Measurements from ENCODE around the gene GPR62. TPM values are rescaled to one million over a fixed set of nuclear protein-coding genes. Genes with fewer than 3 reads are reported as not detected.
"Not testable (repeated sequence)": the region's sequence is repeated elsewhere in the genome, so short reads cannot be mapped to it uniquely, and the experiment has no call there.

Gene GPR62
- total RNA-seq, 1 experiment from 2014 or later: not detected

DNA sequence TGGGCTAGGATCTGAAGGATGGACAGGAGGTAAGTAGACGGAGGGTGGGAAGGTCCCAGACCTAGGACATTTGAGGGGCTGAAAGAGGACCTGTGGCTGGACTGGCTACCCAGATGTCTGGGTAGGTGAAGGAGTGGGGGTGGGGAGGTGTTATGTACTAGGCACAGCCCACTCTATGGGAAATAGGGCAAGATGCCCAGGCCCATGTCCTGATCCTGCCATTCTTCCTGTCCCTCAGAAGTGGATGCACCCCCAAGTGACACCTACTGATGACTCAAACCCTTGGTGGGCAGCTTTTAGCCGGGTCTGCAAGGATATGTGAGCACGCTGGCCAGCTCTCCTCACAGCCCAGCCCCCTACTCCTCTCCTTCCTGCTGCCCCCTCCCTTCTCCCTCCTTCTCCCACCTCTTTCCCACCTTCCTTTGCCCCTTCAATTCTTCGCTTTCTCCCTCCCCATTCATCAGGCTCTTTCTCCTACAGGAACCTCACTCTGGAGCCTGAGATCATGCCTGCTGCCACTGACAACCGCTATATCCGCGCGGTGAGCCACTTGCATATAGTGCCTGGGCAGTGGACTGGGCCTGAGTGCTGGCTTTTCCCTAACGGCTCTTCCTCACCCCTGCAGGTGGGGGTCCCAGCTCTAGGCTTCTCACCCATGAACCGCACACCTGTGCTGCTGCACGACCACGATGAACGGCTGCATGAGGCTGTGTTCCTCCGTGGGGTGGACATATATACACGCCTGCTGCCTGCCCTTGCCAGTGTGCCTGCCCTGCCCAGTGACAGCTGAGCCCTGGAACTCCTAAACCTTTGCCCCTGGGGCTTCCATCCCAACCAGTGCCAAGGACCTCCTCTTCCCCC lies 33.3 kb downstream of the GPR62 start:
- intact Hi-C loops (cut with micrococcal nuclease): no loop called here
- H3K27ac Mint-ChIP-seq (ENCODE audit: low read depth, unreplicated experiment): peak overlapping the region; percentile 47
- no peak overlapping the region for H3K4me3 Mint-ChIP-seq (ENCODE audit: unreplicated experiment)
- ChIA-PET POLR2A (no interaction called here), CTCF (interaction anchor here (0.8 kb wide), 2 partner anchors 13 to 46 kb away, joined by 3 to 4 read pairs; no protein-coding TSS in a partner anchor)
- no peaks in the 10 kb centered on the region for H3K27me3 Mint-ChIP-seq (ENCODE audit: insufficient read depth, unreplicated experiment)
- no peaks in the 10 kb centered on the region for H3K9me3 Mint-ChIP-seq (ENCODE audit: unreplicated experiment)
- peaks cover 32% of the 10 kb centered on the region for H3K36me3 Mint-ChIP-seq (ENCODE audit: insufficient read depth, unreplicated experiment)
- DNase-seq (ENCODE audit: unreplicated experiment): no peak
- H3K4me1 Mint-ChIP-seq (ENCODE audit: insufficient read depth, unreplicated experiment): peaks cover 20% of the 10 kb centered on the region
- BruUV-seq (replicated peaks): no TSS peak
- TF ChIP-seq, protein P1, sequence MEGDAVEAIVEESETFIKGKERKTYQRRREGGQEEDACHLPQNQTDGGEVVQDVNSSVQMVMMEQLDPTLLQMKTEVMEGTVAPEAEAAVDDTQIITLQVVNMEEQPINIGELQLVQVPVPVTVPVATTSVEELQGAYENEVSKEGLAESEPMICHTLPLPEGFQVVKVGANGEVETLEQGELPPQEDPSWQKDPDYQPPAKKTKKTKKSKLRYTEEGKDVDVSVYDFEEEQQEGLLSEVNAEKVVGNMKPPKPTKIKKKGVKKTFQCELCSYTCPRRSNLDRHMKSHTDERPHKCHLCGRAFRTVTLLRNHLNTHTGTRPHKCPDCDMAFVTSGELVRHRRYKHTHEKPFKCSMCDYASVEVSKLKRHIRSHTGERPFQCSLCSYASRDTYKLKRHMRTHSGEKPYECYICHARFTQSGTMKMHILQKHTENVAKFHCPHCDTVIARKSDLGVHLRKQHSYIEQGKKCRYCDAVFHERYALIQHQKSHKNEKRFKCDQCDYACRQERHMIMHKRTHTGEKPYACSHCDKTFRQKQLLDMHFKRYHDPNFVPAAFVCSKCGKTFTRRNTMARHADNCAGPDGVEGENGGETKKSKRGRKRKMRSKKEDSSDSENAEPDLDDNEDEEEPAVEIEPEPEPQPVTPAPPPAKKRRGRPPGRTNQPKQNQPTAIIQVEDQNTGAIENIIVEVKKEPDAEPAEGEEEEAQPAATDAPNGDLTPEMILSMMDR (IDR thresholded peaks at IDR 0.05; ENCODE audit: unreplicated experiment): no peak

DNA sequence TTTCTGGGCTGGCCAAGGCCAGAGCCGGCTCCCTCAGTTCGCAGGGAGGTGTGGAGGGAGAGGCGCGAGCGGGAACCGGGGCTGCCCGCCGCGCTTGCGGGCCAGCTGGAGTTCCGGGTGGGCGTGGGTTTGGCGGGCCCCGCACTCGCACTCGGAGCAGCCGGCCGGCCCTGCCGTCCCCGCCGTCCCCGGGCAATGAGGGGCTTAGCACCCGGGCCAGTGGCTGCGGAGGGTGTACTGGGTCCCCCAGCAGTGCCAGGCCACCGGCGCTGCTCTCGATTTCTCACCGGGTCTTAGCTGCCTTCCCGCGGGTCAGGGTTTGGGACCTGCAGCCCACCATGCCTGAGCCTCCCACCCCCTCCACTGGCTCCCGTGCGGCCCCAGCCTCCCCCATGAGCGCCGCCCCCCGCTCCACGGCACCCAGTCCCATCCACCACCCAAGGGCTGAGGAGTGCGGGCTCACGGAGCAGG lies 35.4 kb downstream of the GPR62 start:
- ChIA-PET CTCF (interaction anchor here (0.9 to 3.0 kb wide), 2 partner anchors 7 to 18 kb away, joined by 3 to 12 read pairs; partner anchors contain the start of gene ACY1), POLR2A (interaction anchor here (0.6 to 2.9 kb wide), 4 partner anchors 8 to 67 kb away, joined by 3 to 30 read pairs (median 6); partner anchors contain the start of gene ACY1)
- H3K36me3 Mint-ChIP-seq (ENCODE audit: insufficient read depth, unreplicated experiment): peaks cover 52% of the 10 kb centered on the region
- BruUV-seq (replicated peaks); H3K4me3 Mint-ChIP-seq (ENCODE audit: unreplicated experiment); H3K4me1 Mint-ChIP-seq (ENCODE audit: insufficient read depth, unreplicated experiment); H3K27me3 Mint-ChIP-seq (ENCODE audit: insufficient read depth, unreplicated experiment); H3K9me3 Mint-ChIP-seq (ENCODE audit: unreplicated experiment); intact Hi-C loops (cut with micrococcal nuclease); DNase-seq (ENCODE audit: unreplicated experiment); H3K27ac Mint-ChIP-seq (ENCODE audit: low read depth, unreplicated experiment): not testable (repeated sequence)

DNA sequence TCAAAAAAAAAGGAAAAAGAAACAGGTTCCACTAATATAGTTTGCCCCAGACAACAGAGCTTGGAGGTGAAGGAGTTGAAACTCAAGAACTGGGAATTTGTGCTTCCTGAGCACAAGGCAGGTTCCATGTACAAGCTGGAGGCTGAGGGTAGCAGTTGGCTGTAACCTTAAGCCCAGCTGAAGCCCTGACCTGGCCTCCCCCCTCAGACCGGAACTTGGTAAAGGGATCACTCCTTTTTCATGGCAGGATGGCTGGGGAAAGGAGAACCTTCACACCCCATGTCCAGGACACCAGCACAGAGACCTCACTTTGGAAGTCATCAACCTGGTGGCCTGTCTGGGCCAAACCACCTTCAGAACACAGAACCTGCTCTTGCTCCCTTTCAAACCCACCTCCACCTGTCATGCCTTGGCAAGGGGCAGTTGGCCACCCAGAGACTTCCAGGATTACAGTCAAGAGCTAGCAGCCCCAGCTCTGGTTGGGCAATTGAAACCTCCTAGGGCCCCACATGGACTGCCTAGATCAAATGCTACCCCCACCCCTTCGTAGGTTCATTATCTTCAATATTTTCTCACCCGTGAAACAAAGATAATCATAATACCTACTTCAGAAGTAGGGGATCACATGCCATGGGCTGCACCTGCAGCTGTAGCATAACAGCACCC lies 37.0 kb downstream of the GPR62 start:
- peak overlapping the region; percentile 35 for H3K27ac Mint-ChIP-seq (ENCODE audit: low read depth, unreplicated experiment)
- BruUV-seq (replicated peaks): TSS peak; percentile 29
- TF ChIP-seq, protein P1 (IDR thresholded peaks at IDR 0.05; ENCODE audit: unreplicated experiment): no peak
- peaks cover 6% of the 10 kb centered on the region for H3K4me1 Mint-ChIP-seq (ENCODE audit: insufficient read depth, unreplicated experiment)
- no peak for DNase-seq (ENCODE audit: unreplicated experiment)
- POLR2A ChIA-PET: interaction anchor here (0.6 to 2.9 kb wide), 10 partner anchors 9 to 1670 kb away, joined by 3 to 30 read pairs (median 4); partner anchors contain the start of genes ABHD14A, ABHD14B, ACY1 and DCAF1
- intact Hi-C loops (cut with micrococcal nuclease): no loop called here
- peaks cover 58% of the 10 kb centered on the region for H3K36me3 Mint-ChIP-seq (ENCODE audit: insufficient read depth, unreplicated experiment)
- no peaks in the 10 kb centered on the region for H3K27me3 Mint-ChIP-seq (ENCODE audit: insufficient read depth, unreplicated experiment)
- no peaks in the 10 kb centered on the region for H3K9me3 Mint-ChIP-seq (ENCODE audit: unreplicated experiment)
- CTCF ChIA-PET: interaction anchor here (0.6 to 3.0 kb wide), 4 partner anchors 9 to 153 kb away, joined by 3 to 12 read pairs (median 4); partner anchors contain the start of gene ACY1
- no peak overlapping the region for H3K4me3 Mint-ChIP-seq (ENCODE audit: unreplicated experiment)

DNA sequence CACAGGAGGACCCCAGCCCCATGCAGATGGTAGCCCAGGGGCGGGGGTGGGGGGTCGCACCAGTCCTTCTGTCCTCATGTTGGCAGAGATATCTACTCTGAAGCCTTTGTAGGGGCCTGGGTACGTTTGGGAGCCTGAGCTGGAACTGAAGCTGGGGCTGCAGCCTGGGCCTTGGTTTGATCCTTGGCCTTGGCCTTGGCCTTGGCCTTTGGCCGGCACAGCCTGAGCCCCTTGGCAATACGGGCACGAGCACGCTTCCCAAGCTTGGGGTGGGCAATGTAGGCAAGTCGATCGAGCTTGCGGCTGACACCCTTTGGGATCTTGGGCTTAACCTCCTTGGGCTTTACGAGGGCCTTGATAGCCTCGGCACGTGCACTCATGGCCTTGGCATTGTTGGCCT lies 38.5 kb downstream of the GPR62 start:
- H3K27ac Mint-ChIP-seq (ENCODE audit: low read depth, unreplicated experiment); intact Hi-C loops (cut with micrococcal nuclease); H3K9me3 Mint-ChIP-seq (ENCODE audit: unreplicated experiment); DNase-seq (ENCODE audit: unreplicated experiment); H3K27me3 Mint-ChIP-seq (ENCODE audit: insufficient read depth, unreplicated experiment): not testable (repeated sequence)
- Mint-ChIP-seq H3K36me3 (ENCODE audit: insufficient read depth, unreplicated experiment) (peaks cover 53% of the 10 kb centered on the region), H3K4me3 (ENCODE audit: unreplicated experiment) (peak overlapping the region; percentile 96), H3K4me1 (ENCODE audit: insufficient read depth, unreplicated experiment) (peaks cover 14% of the 10 kb centered on the region)
- TSS peak; percentile 58 for BruUV-seq (replicated peaks)
- POLR2A ChIA-PET: interaction anchor here (1.4 to 2.9 kb wide), 3 partner anchors 11 to 419 kb away, joined by 4 to 93 read pairs (median 11); partner anchors contain the start of genes ABHD14A, ABHD14B and ACY1
- CTCF ChIA-PET: interaction anchor here (0.6 to 3.0 kb wide), 5 partner anchors 10 to 601 kb away, joined by 3 to 12 read pairs (median 4); partner anchors contain the start of gene ACY1

Measured in MCF 10A (cell line).